G401 (cell line): Measurements from ENCODE around the gene KHK. TPM values are rescaled to one million over a fixed set of nuclear protein-coding genes. Genes with fewer than 3 reads are reported as not detected.

Source experiments
- DNase-seq: peaks from one replicate; pipeline ENCODE4 v3.0.0-alpha.2; 2015; ENCODE audit warnings: low spot score
- in situ Hi-C: cut with HindIII; loops from 2 replicates; pipeline ENCODE4 v1.10.0; 2016; ENCODE audit warnings: low sequenced_read_pairs, mixed read lengths
- total RNA-seq: library from RNA; depleted of rRNA; stranded (reverse); fragments of >200 nt; shearing (Covaris generic); gene quantifications from 2 replicates; pipeline ENCODE4 v1.2.3, GENCODE V29; 2014; rRNA removed

Gene KHK
- total RNA-seq: 2.4 and 7.3 TPM in 2 replicates

- DNase-seq: peak; percentile 65
- in situ Hi-C loops: no loop called here
These were observed at the start of gene KHK for GRCh38 chr2:27086724-27087593. TSS of gene KHK (plus strand) at chr2:27086772. CDS start at chr2:27087260, 488 bp downstream.

GRCh38 chr2:27038012-27038411 is 48.6 kb upstream of the KHK start:
- in situ Hi-C loops: no loop called here
- DNase-seq: no peak

GRCh38 chr2:27038631-27039339 is 47.8 kb upstream of the KHK start:
- DNase-seq: no peak
- in situ Hi-C loops: no loop called here

- DNase-seq: no peak
- in situ Hi-C loops: no loop called here
These were observed 47.1 kb upstream of the KHK start for GRCh38 chr2:27039426-27039825.

- DNase-seq: no peak
- in situ Hi-C loops: no loop called here
These were observed 46.7 kb upstream of the KHK start for GRCh38 chr2:27039871-27040270.

GRCh38 chr2:27040282-27040681 is 46.3 kb upstream of the KHK start:
- no peak for DNase-seq
- in situ Hi-C loops: no loop called here

- in situ Hi-C loops: no loop called here
- no peak for DNase-seq
These were observed 44.8 kb upstream of the KHK start for GRCh38 chr2:27041752-27042151.

- in situ Hi-C loops: no loop called here
- DNase-seq: no peak
These were observed 44.4 kb upstream of the KHK start for GRCh38 chr2:27042159-27042661.

- DNase-seq: no peak
- in situ Hi-C loops: no loop called here
These were observed 43.5 kb upstream of the KHK start for GRCh38 chr2:27042985-27043634.

GRCh38 chr2:27049422-27050280 is 36.9 kb upstream of the KHK start:
- peak; percentile 27 for DNase-seq
- in situ Hi-C loops: no loop called here

GRCh38 chr2:27050281-27050995 is 36.1 kb upstream of the KHK start:
- peak; percentile 98 for DNase-seq
- in situ Hi-C loops: no loop called here

- in situ Hi-C loops: no loop called here
- DNase-seq: peak; percentile 92
These were observed 35.3 kb upstream of the KHK start, which contains the start of gene AGBL5 for GRCh38 chr2:27050996-27051901. TSS of gene AGBL5 (plus strand) at chr2:27051668. CDS start at chr2:27052959, 1,291 bp downstream.

- in situ Hi-C loops: no loop called here
- DNase-seq: no peak
These were observed 34.5 kb upstream of the KHK start for GRCh38 chr2:27051902-27052645.

- DNase-seq: no peak
- in situ Hi-C loops: no loop called here
These were observed 33.3 kb upstream of the KHK start for GRCh38 chr2:27053321-27053720.

GRCh38 chr2:27053776-27054175 is 32.8 kb upstream of the KHK start:
- in situ Hi-C loops: no loop called here
- no peak for DNase-seq

- no peak for DNase-seq
- in situ Hi-C loops: no loop called here
These were observed 31.9 kb upstream of the KHK start for GRCh38 chr2:27054721-27055120.

- in situ Hi-C loops: no loop called here
- no peak for DNase-seq
These were observed 29.4 kb upstream of the KHK start for GRCh38 chr2:27057184-27057583.
